Measurements from ENCODE around the gene NPC1. TPM values are rescaled to one million over a fixed set of nuclear protein-coding genes. Genes with fewer than 3 reads are reported as not detected.

NPC1 gene
- total RNA-seq (2022): 29.5 and 32.8 TPM in 2 replicates
- Bru-seq, nascent RNA: percentile 71 among the genes with signal in this experiment
- percentile 69 among the genes with signal in this experiment for BruChase-seq, experiment 1, labeled RNA remaining after a 2-hour chase
- percentile 77 among the genes with signal in this experiment for BruChase-seq, experiment 2, labeled RNA remaining after a 6-hour chase
- long read RNA-seq, full-length matches to known transcripts: 8 of 25 reads
- long read RNA-seq, partial matches to known transcripts: 6 of 25 reads
- long read RNA-seq, other reads (novel, unspliced or antisense): 11 of 25 reads

DNA sequence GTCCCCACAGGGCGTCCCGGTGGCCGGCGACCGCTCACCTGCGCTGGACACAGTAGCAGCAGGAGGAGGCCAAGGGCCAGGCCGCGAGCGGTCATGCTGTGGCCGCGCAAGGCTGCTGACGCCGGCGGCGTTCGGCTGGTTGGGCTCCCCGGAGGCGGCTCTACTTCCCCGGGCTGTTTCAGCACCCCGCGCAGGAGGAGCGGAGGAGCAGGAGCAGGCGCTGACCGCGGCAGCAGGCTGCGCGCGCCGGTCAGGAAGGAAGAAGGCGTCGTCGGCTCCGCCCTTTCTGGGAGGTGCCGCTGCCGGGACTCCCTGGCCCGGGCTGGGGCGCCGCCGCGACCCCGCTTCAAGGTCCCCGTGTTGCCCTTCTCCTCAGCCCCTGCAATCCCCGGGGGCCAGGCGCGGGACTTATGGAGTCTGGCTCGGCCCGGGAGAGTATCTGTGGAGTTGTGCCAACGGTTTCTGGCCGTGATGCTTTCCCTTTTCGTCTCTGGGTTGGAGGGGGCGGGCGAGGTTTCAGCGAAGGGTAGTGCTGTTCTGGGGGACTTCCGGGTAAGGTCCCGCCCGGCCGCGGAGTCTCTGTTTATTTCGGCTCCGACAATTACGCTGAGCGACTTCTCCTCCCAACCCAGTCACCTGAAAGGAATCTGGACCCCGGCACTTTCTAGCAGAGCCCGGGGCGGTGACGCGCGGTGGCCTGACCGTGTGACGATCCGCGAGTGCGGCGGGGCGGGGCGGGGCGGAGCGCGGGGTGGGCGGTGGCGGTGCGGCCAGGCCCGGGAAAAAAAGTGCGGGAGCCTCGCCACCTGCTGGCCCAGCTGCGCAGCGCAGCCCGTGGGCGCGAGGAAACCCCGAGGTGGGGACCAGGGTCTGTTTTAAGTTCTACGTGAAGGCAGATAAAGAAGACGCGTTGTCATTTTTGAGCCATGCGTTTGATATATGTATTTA lies at the start of gene NPC1:
NPC1 (minus strand) TSS at position 258 of the 948 bp plus-strand sequence; CDS start at position 95, 163 bp downstream.
- peak; percentile 91 to 94 for DNase-seq
- TF ChIP-seq, protein P1, sequence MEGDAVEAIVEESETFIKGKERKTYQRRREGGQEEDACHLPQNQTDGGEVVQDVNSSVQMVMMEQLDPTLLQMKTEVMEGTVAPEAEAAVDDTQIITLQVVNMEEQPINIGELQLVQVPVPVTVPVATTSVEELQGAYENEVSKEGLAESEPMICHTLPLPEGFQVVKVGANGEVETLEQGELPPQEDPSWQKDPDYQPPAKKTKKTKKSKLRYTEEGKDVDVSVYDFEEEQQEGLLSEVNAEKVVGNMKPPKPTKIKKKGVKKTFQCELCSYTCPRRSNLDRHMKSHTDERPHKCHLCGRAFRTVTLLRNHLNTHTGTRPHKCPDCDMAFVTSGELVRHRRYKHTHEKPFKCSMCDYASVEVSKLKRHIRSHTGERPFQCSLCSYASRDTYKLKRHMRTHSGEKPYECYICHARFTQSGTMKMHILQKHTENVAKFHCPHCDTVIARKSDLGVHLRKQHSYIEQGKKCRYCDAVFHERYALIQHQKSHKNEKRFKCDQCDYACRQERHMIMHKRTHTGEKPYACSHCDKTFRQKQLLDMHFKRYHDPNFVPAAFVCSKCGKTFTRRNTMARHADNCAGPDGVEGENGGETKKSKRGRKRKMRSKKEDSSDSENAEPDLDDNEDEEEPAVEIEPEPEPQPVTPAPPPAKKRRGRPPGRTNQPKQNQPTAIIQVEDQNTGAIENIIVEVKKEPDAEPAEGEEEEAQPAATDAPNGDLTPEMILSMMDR (IDR thresholded peaks at IDR 0.05; ENCODE audit: insufficient read depth in 1 of 2, low read depth in 1 of 2, low read length in 1 of 2, severe bottlenecking in 1 of 2, unreplicated experiment in 1 of 2): peak; percentile 69 to 70
- ChIA-PET CTCF (no interaction called here), POLR2A (no interaction called here)
- intact Hi-C loops (cut with micrococcal nuclease; ENCODE audit: unreplicated experiment): loop anchor here (1.0 to 2.0 kb wide), 3 partner anchors 14 to 117 kb away; no protein-coding TSS in a partner anchor
- Mint-ChIP-seq H3K4me1 (ENCODE audit: low read depth, unreplicated experiment) (no peaks in the 10 kb centered on the region), H3K36me3 (ENCODE audit: insufficient read depth, unreplicated experiment) (peaks cover 6% of the 10 kb centered on the region), H3K9me3 (ENCODE audit: unreplicated experiment) (no peaks in the 10 kb centered on the region), H3K27ac (ENCODE audit: unreplicated experiment) (peak within 1 kb of the TSS; percentile 88), H3K4me3 (ENCODE audit: unreplicated experiment) (peak within 1 kb of the TSS; percentile 78), H3K27me3 (ENCODE audit: insufficient read depth, unreplicated experiment) (no peaks in the 10 kb centered on the region)
- H3K4me3 ChIP-seq (ENCODE audit: low read depth, low read length): peak within 1 kb of the TSS; percentile 80
- no TSS peak for BruUV-seq (replicated peaks)
- H3K9me3 ChIP-seq: no peaks in the 10 kb centered on the region
- no peaks in the 10 kb centered on the region for H3K27me3 ChIP-seq (replicated peaks; ENCODE audit: control insufficient read depth, insufficient read depth, low read length)
- H3K36me3 ChIP-seq (ENCODE audit: control insufficient read depth, insufficient read depth, low read length): no peaks in the 10 kb centered on the region
- H3K4me1 ChIP-seq: no peaks in the 10 kb centered on the region

GRCh38 chr18:23636071-23636399 lies 49.7 kb upstream of the NPC1 start:
- DNase-seq: no peak
- POLR2A ChIA-PET: no interaction called here
- no peak overlapping the region for H3K4me3 ChIP-seq (ENCODE audit: low read depth, low read length)

More at GRCh38 chr18:23636071-23636399, 49.7 kb upstream of the NPC1 start:
- TF ChIP-seq, protein P1 (IDR thresholded peaks at IDR 0.05; ENCODE audit: insufficient read depth in 1 of 2, low read depth in 1 of 2, low read length in 1 of 2, severe bottlenecking in 1 of 2, unreplicated experiment in 1 of 2): no peak
- no TSS peak for BruUV-seq (replicated peaks)
- CTCF ChIA-PET: no interaction called here
- intact Hi-C loops (cut with micrococcal nuclease; ENCODE audit: unreplicated experiment): no loop called here
- Mint-ChIP-seq H3K36me3 (ENCODE audit: insufficient read depth, unreplicated experiment) (no peaks in the 10 kb centered on the region), H3K4me1 (ENCODE audit: low read depth, unreplicated experiment) (no peaks in the 10 kb centered on the region), H3K27me3 (ENCODE audit: insufficient read depth, unreplicated experiment) (no peaks in the 10 kb centered on the region), H3K27ac (ENCODE audit: unreplicated experiment) (no peak overlapping the region), H3K9me3 (ENCODE audit: unreplicated experiment) (no peaks in the 10 kb centered on the region), H3K4me3 (ENCODE audit: unreplicated experiment) (no peak overlapping the region)
- no peaks in the 10 kb centered on the region for H3K9me3 ChIP-seq
- H3K36me3 ChIP-seq (ENCODE audit: control insufficient read depth, insufficient read depth, low read length): no peaks in the 10 kb centered on the region
- H3K4me1 ChIP-seq: no peaks in the 10 kb centered on the region
- H3K27me3 ChIP-seq (replicated peaks; ENCODE audit: control insufficient read depth, insufficient read depth, low read length): no peaks in the 10 kb centered on the region
